ENCODE data around the gene CACNB4. TPM values are rescaled to one million over a fixed set of nuclear protein-coding genes. Genes with fewer than 3 reads are reported as not detected.

Gene CACNB4
- total and polyA plus RNA-seq, 2 of the 4 experiments (the other 2 are of a cell fraction), result 0.12 to 0.36 TPM

DNA sequence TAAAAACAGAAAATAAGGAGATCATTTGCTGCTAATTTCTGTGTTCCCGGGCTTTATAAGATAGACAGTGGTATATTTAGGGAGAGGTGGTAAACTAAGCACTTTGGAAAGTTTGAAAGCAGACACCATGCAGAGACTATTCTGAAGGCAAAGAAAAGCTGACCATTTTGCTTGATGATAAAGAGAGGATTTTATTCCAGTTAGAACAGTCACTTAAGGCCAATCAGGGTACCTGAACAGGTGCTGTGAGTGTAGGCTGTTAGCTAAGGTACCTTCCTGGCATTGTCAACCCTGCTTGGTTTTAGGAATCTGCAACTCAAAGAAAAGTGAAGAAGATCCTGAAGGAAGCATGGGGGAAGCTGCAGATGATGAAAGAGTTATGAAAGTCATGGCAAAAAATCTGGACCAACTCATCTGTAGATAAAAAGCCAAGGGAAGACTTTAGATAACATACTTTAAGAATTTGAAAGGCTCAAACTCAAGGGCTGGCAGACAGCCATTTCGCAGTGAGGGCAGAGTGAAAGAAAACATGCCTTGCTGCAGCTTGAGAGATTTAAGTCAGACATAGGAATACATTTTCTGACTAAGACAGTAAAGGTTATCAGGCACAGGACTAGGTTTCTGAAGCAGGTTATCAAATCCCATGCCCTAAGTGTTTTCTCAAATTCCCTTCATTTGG lies 190.5 kb downstream of the CACNB4 start:
- ATAC-seq (ENCODE audit: low read depth) (no peak), DNase-seq (no peak)
- H3K4ac ChIP-seq (ENCODE audit: low read depth, low read length), result no peak overlapping the region
- 60% methylated on average over 1 of the region's 2 CpGs; no CpG with 5 or more reads in 1 of the 2 experiments for WGBS, 2 experiments (ENCODE audit: extremely low coverage in 2 of 2, insufficient read length in 1 of 2)
- H3K27me3 ChIP-seq (ENCODE audit: control insufficient read depth, insufficient read depth, low read length), result no peaks in the 10 kb centered on the region
- no peak overlapping the region for H2BK20ac ChIP-seq (ENCODE audit: low read depth, low read length)
- no peak overlapping the region for H3K4me2 ChIP-seq (ENCODE audit: low read depth, low read length)
- H3K36me3 ChIP-seq (ENCODE audit: control insufficient read depth, insufficient read depth, low read length), result no peaks in the 10 kb centered on the region
- no peak overlapping the region for H2AK9ac ChIP-seq (replicated peaks; ENCODE audit: low read depth, low read length, poor library complexity)
- H3K56ac ChIP-seq (ENCODE audit: extremely low read depth, insufficient read depth, low read length), result no peak overlapping the region
- no peak overlapping the region for H3K23ac ChIP-seq (ENCODE audit: low read depth, low read length)
- no peaks in the 10 kb centered on the region for H4K20me1 ChIP-seq (ENCODE audit: insufficient read depth, low read length)
- no peak overlapping the region for H2AK5ac ChIP-seq (ENCODE audit: low read depth, low read length)
- no peak overlapping the region for H3K27ac ChIP-seq (ENCODE audit: insufficient read depth, low read length)
- no peak overlapping the region for H4K8ac ChIP-seq (ENCODE audit: low read depth in 2 of 2, low read length in 2 of 2)
- no peak overlapping the region for H2BK5ac ChIP-seq (ENCODE audit: low read depth, low read length, poor library complexity, severe bottlenecking)
- no peak overlapping the region for H3K14ac ChIP-seq (replicated peaks; ENCODE audit: low read depth, low read length)
- dilution Hi-C loops (cut with HindIII; ENCODE audit: low sequenced_read_pairs, unreplicated experiment) (no loop called here), intact Hi-C loops (cut with micrococcal nuclease) (no loop called here), in situ Hi-C loops (cut with MboI; ENCODE audit: low sequenced_read_pairs) (no loop called here)
- TF ChIP-seq SMC3 (IDR thresholded peaks at IDR 0.05; ENCODE audit: low read depth, low read length), result no peak
- no peak for TF ChIP-seq CEBPB (IDR thresholded peaks at IDR 0.05; ENCODE audit: low read depth, low read length)
- TF ChIP-seq, protein P1, sequence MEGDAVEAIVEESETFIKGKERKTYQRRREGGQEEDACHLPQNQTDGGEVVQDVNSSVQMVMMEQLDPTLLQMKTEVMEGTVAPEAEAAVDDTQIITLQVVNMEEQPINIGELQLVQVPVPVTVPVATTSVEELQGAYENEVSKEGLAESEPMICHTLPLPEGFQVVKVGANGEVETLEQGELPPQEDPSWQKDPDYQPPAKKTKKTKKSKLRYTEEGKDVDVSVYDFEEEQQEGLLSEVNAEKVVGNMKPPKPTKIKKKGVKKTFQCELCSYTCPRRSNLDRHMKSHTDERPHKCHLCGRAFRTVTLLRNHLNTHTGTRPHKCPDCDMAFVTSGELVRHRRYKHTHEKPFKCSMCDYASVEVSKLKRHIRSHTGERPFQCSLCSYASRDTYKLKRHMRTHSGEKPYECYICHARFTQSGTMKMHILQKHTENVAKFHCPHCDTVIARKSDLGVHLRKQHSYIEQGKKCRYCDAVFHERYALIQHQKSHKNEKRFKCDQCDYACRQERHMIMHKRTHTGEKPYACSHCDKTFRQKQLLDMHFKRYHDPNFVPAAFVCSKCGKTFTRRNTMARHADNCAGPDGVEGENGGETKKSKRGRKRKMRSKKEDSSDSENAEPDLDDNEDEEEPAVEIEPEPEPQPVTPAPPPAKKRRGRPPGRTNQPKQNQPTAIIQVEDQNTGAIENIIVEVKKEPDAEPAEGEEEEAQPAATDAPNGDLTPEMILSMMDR (conservative IDR thresholded peaks at IDR 0.05; ENCODE audit: low read depth, low read length), result no peak
- TF ChIP-seq RFX5 (IDR thresholded peaks at IDR 0.05; ENCODE audit: low read depth, low read length), result no peak
- TF ChIP-seq BHLHE40 (IDR thresholded peaks at IDR 0.05; ENCODE audit: low read depth, low read length), result no peak
- no peak for TF ChIP-seq CHD1 (IDR thresholded peaks at IDR 0.05; ENCODE audit: low read depth, low read length)
- TF ChIP-seq RAD21 (IDR thresholded peaks at IDR 0.05; ENCODE audit: low read length), result no peak
- TF ChIP-seq, protein P2, sequence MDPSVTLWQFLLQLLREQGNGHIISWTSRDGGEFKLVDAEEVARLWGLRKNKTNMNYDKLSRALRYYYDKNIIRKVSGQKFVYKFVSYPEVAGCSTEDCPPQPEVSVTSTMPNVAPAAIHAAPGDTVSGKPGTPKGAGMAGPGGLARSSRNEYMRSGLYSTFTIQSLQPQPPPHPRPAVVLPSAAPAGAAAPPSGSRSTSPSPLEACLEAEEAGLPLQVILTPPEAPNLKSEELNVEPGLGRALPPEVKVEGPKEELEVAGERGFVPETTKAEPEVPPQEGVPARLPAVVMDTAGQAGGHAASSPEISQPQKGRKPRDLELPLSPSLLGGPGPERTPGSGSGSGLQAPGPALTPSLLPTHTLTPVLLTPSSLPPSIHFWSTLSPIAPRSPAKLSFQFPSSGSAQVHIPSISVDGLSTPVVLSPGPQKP (IDR thresholded peaks at IDR 0.05; ENCODE audit: borderline replicate concordance, low read depth, low read length), result no peak
- no TSS peak for BruUV-seq (replicated peaks)
- H3K9ac ChIP-seq (ENCODE audit: low read depth, low read length), result no peak overlapping the region
- H2BK120ac ChIP-seq (ENCODE audit: low read depth, low read length), result no peak overlapping the region
- H2BK15ac ChIP-seq (ENCODE audit: low read depth, low read length), result no peak overlapping the region
- CTCF ChIA-PET, result no interaction called here
- no peak overlapping the region for H4K5ac ChIP-seq (ENCODE audit: low read depth, low read length)
- no peaks in the 10 kb centered on the region for H3K4me1 ChIP-seq (ENCODE audit: control insufficient read depth, insufficient read depth, low read length)
- H2AFZ ChIP-seq (replicated peaks; ENCODE audit: low read length, poor library complexity), result no peak overlapping the region
- POLR2A ChIA-PET (ENCODE audit: unreplicated experiment), result no interaction called here
- no peak overlapping the region for H4K91ac ChIP-seq (ENCODE audit: insufficient read depth, low read depth, low read length)
- H3K9me3 ChIP-seq (ENCODE audit: control insufficient read depth, insufficient read depth, low read length), result no peaks in the 10 kb centered on the region
- no peak overlapping the region for H3K4me3 ChIP-seq (ENCODE audit: insufficient read depth, low read depth, low read length)
- no peak overlapping the region for H3K18ac ChIP-seq (ENCODE audit: low read depth, low read length)
- no peaks in the 10 kb centered on the region for H3K79me1 ChIP-seq (ENCODE audit: low read depth in 1 of 2, low read length in 2 of 2)
- no peaks in the 10 kb centered on the region for H3K9me1 ChIP-seq (ENCODE audit: insufficient read depth, low read length)
